ENCODE results near the gene MCC. TPM values are rescaled to one million over a fixed set of nuclear protein-coding genes. Genes with fewer than 3 reads are reported as not detected.

Gene MCC
- total and polyA plus RNA-seq, 2 of the 4 experiments (the other 2 are of a cell fraction): 5.0 to 20.6 TPM

GRCh38 chr5:113378081-113378480 is 110.2 kb downstream of the MCC start:
- Histone ChIP-seq H3K9me3 (ENCODE audit: control insufficient read depth, insufficient read depth, low read length) (no peaks in the 10 kb centered on the region), H2BK120ac (ENCODE audit: low read depth, low read length) (no peak overlapping the region), H3K4me1 (ENCODE audit: control insufficient read depth, insufficient read depth, low read length) (peaks cover 15% of the 10 kb centered on the region), H3K18ac (ENCODE audit: low read depth, low read length) (no peak overlapping the region), H2AK9ac (replicated peaks; ENCODE audit: low read depth, low read length, poor library complexity) (no peak overlapping the region), H3K79me1 (ENCODE audit: low read depth in 1 of 2, low read length in 2 of 2) (no peaks in the 10 kb centered on the region), H3K14ac (replicated peaks; ENCODE audit: low read depth, low read length) (no peak overlapping the region), H3K4ac (ENCODE audit: low read depth, low read length) (no peak overlapping the region), H4K8ac (ENCODE audit: low read depth in 2 of 2, low read length in 2 of 2) (no peak overlapping the region), H3K27me3 (ENCODE audit: control insufficient read depth, insufficient read depth, low read length) (no peaks in the 10 kb centered on the region), H3K9me1 (ENCODE audit: insufficient read depth, low read length) (no peaks in the 10 kb centered on the region), H4K20me1 (ENCODE audit: insufficient read depth, low read length) (no peaks in the 10 kb centered on the region), H3K9ac (ENCODE audit: low read depth, low read length) (no peak overlapping the region), H2BK15ac (ENCODE audit: low read depth, low read length) (no peak overlapping the region), H2BK5ac (ENCODE audit: low read depth, low read length, poor library complexity, severe bottlenecking) (no peak overlapping the region), H3K4me3 (ENCODE audit: insufficient read depth, low read depth, low read length) (no peak overlapping the region), H3K27ac (ENCODE audit: insufficient read depth, low read length) (no peak overlapping the region), H3K4me2 (ENCODE audit: low read depth, low read length) (no peak overlapping the region), H4K5ac (ENCODE audit: low read depth, low read length) (no peak overlapping the region), H4K91ac (ENCODE audit: insufficient read depth, low read depth, low read length) (no peak overlapping the region), H2AK5ac (ENCODE audit: low read depth, low read length) (no peak overlapping the region), H3K36me3 (ENCODE audit: control insufficient read depth, insufficient read depth, low read length) (0 out of 2 replicates have a peak, but pooled peaks cover 2% of the 10 kb centered on the region), H3K56ac (ENCODE audit: extremely low read depth, insufficient read depth, low read length) (no peak overlapping the region), H3K23ac (ENCODE audit: low read depth, low read length) (no peak overlapping the region), H2BK20ac (ENCODE audit: low read depth, low read length) (no peak overlapping the region), H2AFZ (replicated peaks; ENCODE audit: low read length, poor library complexity) (no peak overlapping the region)
- ChIA-PET CTCF (interaction anchor here (0.6 kb wide), 1 partner anchor 474 kb away, joined by 3 read pairs; no protein-coding TSS in a partner anchor), POLR2A (ENCODE audit: unreplicated experiment) (no interaction called here)
- dilution Hi-C loops (cut with HindIII; ENCODE audit: low sequenced_read_pairs, unreplicated experiment) (no loop called here), intact Hi-C loops (cut with micrococcal nuclease) (loop anchor here (5.0 kb wide), 1 partner anchor 381 kb away; no protein-coding TSS in a partner anchor), in situ Hi-C loops (cut with MboI; ENCODE audit: low sequenced_read_pairs) (loop anchor here (10.0 kb wide), 1 partner anchor 227 kb away; no protein-coding TSS in a partner anchor)
- BruUV-seq (replicated peaks): no TSS peak
- no peak for ATAC-seq (ENCODE audit: low read depth)
- no peak for TF ChIP-seq RFX5 (IDR thresholded peaks at IDR 0.05; ENCODE audit: low read depth, low read length)
- no peak for TF ChIP-seq CTCF (conservative IDR thresholded peaks at IDR 0.05; ENCODE audit: low read depth, low read length)
- TF ChIP-seq NFE2L2 (IDR thresholded peaks at IDR 0.05; ENCODE audit: low read depth, low read length): no peak
- no peak for TF ChIP-seq SMC3 (IDR thresholded peaks at IDR 0.05; ENCODE audit: low read depth, low read length)
- no peak for TF ChIP-seq USF2 (IDR thresholded peaks at IDR 0.05; ENCODE audit: low read depth, low read length)
- TF ChIP-seq RCOR1 (IDR thresholded peaks at IDR 0.05; ENCODE audit: insufficient replicate concordance, low read length): no peak
- no peak for TF ChIP-seq CEBPB (IDR thresholded peaks at IDR 0.05; ENCODE audit: low read depth, low read length)
- no peak for TF ChIP-seq MAZ (IDR thresholded peaks at IDR 0.05; ENCODE audit: borderline replicate concordance, low read depth, low read length)
- no peak for TF ChIP-seq MXI1 (IDR thresholded peaks at IDR 0.05; ENCODE audit: borderline replicate concordance, low read depth, low read length)
- TF ChIP-seq FOS (IDR thresholded peaks at IDR 0.05; ENCODE audit: low read depth, low read length): no peak
- TF ChIP-seq BHLHE40 (IDR thresholded peaks at IDR 0.05; ENCODE audit: low read depth, low read length): no peak
- no peak for TF ChIP-seq MAFK (IDR thresholded peaks at IDR 0.05; ENCODE audit: low read depth, low read length)
- no peak for TF ChIP-seq POLR2A (IDR thresholded peaks at IDR 0.05; ENCODE audit: low read depth, low read length)
- TF ChIP-seq CHD1 (IDR thresholded peaks at IDR 0.05; ENCODE audit: low read depth, low read length): no peak
- TF ChIP-seq ELK1 (IDR thresholded peaks at IDR 0.05; ENCODE audit: borderline replicate concordance, low read depth, low read length): no peak
- no peak for DNase-seq
